Endothelial cell of umbilical vein (primary cell): ENCODE results near the gene NTN1.

Experiments
- MYC ChIP-seq: IDR thresholded peaks from one replicate; pipeline ENCODE4 v1.6.1; 2011; ENCODE audit warnings: mild to moderate bottlenecking, low read depth, low read length
- POLR2A ChIP-seq: IDR thresholded peaks from 2 replicates; pipeline ENCODE4 v1.6.1; 2012; ENCODE audit warnings: low read depth, mild to moderate bottlenecking, control low read depth, low read length
- POLR2AphosphoS5 ChIP-seq: IDR thresholded peaks from 2 replicates; pipeline ENCODE4 v1.6.1; 2012; ENCODE audit warnings: low read depth, mild to moderate bottlenecking, control low read depth, low read length, moderate library complexity; ENCODE audit not compliant: insufficient read depth
- TF ChIP-seq, protein P1 (sequence below), 2 donors: IDR thresholded peaks; 1 replicate in 1 of 2; 2 replicates in 1 of 2; pipeline ENCODE4 v1.5.1; 2011; ENCODE audit warnings: low read length in 2 of 2, mild to moderate bottlenecking in 2 of 2, moderate library complexity in 2 of 2, control low read depth in 1 of 2, inconsistent platforms in 1 of 2, low read depth in 1 of 2; ENCODE audit not compliant: insufficient read depth in 1 of 2; ENCODE audit errors: extremely low read depth in 1 of 2

DNA sequence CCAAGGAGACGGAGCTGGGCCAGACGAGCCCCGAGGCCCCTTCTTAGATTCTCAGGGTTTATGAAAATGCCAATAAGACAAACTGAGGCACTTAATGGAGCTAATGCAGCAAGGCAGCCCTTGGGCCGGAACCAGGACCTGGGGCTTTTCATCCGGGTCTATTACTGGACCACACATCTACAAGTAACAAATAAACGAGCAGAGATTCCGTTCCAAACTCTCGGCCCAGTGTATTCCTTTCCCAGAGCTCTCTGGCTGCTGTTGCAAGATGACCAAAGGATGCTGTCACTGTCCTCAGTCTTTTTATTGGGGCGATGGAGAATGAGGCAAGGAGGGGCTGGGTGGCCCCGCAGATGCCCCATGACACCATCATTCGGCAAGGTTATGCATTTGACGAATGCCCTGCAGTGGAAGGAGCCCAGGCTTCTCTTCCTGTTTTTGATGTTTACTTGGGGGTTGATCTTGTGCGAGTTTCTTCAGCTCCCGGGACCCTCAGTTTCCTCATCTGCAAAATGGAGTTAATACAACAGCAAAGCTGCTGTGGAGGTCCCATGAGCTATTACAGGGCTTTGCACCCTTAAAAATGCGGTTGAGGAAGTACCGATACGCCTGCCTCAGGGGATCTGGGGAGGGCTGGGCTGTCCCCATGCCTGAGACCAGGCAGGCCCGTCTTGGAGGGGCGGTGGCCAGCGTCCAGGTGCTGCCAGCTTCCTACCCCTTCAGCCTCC is 1.1 kb upstream of the NTN1 start:
- no peak for TF ChIP-seq POLR2A
- TF ChIP-seq, protein P1, sequence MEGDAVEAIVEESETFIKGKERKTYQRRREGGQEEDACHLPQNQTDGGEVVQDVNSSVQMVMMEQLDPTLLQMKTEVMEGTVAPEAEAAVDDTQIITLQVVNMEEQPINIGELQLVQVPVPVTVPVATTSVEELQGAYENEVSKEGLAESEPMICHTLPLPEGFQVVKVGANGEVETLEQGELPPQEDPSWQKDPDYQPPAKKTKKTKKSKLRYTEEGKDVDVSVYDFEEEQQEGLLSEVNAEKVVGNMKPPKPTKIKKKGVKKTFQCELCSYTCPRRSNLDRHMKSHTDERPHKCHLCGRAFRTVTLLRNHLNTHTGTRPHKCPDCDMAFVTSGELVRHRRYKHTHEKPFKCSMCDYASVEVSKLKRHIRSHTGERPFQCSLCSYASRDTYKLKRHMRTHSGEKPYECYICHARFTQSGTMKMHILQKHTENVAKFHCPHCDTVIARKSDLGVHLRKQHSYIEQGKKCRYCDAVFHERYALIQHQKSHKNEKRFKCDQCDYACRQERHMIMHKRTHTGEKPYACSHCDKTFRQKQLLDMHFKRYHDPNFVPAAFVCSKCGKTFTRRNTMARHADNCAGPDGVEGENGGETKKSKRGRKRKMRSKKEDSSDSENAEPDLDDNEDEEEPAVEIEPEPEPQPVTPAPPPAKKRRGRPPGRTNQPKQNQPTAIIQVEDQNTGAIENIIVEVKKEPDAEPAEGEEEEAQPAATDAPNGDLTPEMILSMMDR (IDR thresholded peaks at IDR 0.05; ENCODE audit: extremely low read depth in 1 of 2, insufficient read depth in 1 of 2, low read depth in 1 of 2, low read length in 2 of 2) = no peak
- no peak for TF ChIP-seq POLR2AphosphoS5
- no peak for TF ChIP-seq MYC
